Measurements from ENCODE around the gene HSBP1.
A peak's percentile ranks its signal among the peaks of the same experiment; 100 is the strongest.

The HSBP1 gene

DNA sequence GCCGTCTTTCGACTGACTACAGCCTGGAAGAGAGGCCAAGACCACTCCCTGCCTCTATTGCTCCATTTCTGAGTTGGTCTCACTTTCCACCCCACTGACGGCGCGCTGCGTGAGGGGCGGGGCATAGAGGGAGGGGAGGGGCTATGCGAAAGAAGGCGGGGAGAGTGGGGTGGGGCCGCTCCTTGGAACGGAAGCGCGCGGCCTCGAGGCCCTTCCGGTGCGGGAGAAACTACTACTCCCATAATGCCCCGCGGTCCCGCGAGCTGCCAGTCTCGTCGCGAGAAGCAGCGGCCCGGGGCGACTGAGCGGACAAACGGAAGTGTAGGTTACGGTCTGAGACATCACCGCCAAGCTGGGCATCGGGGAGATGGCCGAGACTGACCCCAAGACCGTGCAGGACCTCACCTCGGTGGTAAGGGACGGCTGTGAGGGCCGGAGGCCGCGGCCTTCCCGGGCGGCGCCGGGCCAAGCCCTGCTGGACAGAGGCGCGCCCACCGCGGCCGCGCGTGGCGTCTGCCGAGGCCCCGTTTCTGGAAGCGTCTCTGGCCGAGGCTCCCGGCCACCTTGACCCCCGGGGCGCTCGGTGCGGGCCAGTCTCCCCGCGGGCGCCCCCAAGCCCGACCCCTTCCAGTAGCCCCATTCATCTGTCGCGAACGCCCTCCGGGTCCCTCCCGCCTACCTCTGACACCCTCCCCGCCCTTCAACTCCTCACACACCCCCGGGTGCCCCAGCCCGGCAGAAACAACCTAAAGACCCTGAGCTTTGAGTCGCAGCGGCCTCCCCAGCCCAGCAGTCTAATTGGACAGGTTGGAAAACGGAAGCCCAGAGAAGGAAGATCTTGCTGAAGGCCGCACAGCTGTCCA, at the start of gene HSBP1:
Gene HSBP1 (plus strand): TSS at position 269 of the 863 bp plus-strand sequence. CDS start 99 bp downstream, at position 368.
- DNase-seq = peak; percentile 30

DNA sequence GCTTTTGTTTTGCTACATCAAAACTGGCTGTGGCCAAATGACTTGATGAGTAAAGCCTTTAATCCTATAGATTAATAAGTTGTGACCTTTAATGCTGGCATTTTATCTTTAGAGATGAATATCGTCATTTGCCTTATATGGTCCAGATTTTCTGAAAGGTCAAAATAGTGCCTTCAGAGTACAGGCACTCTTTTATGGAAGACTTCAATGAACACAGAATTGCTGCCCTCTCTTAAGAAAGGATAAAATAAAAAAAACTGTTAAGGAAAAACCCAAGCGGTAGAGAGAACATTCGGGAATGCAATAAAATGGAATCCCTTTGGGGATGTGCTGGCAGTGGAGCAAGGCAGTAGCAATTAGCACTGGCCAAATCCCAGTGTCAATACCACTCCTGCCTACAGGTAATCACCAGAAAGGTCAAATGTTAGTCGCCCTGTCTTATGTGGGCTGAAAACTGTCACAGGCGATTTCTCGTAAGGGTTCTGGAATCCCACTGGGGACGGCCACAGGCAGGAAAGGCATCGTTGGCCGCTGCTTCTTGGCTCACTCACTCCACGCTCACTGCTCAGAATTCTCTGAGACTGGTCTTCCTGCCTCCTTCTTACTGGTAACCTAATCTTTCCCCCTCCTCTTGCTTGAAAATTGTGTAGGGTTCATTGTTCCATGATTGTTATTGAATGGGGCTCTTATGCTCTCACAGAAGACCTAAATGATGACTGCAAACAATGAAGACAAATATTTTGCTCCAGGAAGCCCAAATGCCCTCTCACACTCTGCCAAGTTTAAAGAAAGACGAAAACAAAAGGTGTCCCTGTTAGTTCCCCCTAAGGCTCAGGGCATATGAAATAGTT, 45.4 kb upstream of the HSBP1 start:
- DNase-seq = peak; percentile 1

DNA sequence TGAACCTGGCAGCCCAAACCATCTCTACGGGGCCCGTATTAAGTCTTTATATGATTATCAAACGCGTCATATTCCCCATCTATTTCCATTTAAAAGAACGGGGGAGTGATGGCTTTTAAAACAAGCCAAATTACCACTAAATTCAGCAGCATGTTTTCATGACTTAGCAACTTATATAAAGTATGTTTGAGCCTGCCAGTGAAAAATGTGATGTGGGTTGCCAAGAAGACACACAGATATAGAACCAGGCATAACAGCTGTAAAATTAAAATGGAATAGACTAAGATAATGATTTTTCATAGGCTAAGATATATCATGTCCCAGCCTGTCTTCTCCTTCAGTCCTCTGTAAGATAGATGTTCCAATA, 44.8 kb upstream of the HSBP1 start:
- DNase-seq = no peak

- no peak for DNase-seq
These were observed 38.8 kb upstream of the HSBP1 start for GRCh38 chr16:83768986-83769385.

DNA sequence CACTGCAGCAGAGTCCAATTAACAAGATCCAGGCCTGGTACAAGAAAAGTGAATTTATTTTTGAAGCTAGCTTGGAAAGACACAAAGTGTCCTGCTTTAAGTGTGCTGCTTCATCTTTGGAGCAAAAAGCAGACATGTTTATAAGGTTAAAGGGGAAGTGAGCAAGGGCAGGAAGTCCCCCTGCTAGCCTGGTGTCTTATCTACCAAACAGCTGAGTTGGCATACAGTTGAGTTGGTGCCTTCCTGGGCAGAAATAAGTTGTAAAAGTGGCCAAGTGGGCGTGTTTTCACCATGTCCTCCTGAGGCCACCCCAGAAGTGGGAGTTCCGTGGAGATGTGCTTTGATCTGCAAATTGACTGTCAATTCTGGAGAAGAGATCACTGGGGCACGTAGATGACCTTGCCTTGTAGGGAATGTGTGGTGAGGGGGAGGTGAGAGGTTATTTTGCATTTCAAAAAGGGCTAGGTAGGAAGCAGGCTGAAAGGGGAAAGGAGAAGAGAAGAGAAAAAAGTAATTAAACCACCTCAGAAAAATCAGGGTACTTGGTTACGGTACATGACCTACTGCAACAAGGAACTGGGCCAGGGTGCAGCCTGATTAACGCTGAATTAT, 38.3 kb upstream of the HSBP1 start:
- DNase-seq = no peak

- DNase-seq = peak; percentile 19
These were observed 36.4 kb upstream of the HSBP1 start for GRCh38 chr16:83771306-83771942.

GRCh38 chr16:83772806-83773205, 35.0 kb upstream of the HSBP1 start:
- DNase-seq = no peak

- no peak for DNase-seq
These were observed 33.7 kb upstream of the HSBP1 start for GRCh38 chr16:83774066-83774465.

GRCh38 chr16:83776944-83777343, 30.8 kb upstream of the HSBP1 start:
- DNase-seq = no peak

DNA sequence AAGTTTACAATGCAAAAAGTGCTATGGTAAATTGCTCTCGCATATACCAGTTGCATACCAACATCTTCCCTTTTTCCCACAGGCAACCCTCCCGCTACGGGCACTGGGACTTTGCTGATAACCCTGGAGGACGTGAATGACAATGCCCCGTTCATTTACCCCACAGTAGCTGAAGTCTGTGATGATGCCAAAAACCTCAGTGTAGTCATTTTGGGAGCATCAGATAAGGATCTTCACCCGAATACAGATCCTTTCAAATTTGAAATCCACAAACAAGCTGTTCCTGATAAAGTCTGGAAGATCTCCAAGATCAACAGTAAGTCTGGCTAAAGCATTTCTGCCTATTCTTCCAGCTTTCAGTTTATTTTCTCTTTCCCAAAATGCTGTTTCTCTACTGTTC, 27.9 kb upstream of the HSBP1 start:
- no peak for DNase-seq

GRCh38 chr16:83785455-83785854, 22.3 kb upstream of the HSBP1 start:
- DNase-seq = no peak

DNA sequence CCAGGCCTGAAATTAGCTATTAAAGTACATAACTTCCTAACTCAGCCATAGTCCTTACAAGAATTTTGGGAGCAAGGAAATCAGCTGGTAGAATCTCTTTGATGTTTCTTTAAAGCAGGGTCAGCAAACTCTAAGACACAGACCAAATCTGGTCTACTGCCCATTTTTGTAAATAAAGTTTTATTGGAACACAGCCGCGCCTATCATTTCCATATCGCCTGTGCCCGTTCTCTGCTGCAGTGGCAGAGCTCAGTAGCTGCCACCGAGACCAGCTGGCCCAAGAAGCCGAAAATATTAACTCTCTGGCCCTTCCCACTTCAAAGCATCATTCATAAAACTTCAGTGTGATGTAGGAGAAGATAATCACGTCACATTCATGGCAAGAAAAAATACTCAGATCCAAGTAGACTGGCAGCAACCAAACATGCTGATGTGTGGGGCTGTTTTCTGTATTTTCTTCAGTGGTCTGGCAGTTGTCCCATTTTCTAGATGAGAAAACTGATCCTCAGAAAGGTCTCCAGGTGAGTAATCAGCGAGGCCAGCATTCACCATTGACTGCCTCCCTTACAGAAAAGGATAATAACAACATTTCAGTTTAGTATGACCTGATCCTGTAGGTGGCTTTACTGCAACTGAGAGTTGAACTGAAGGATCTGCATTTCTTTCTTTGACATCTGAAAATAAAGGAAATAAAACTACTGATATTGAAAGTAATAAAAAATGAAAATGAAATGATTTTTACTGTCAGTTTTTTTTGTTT, 18.0 kb upstream of the HSBP1 start:
- DNase-seq = no peak

- DNase-seq = no peak
These were observed 15.9 kb upstream of the HSBP1 start for GRCh38 chr16:83791916-83792315.

GRCh38 chr16:83792391-83792790, 15.4 kb upstream of the HSBP1 start:
- no peak for DNase-seq

GRCh38 chr16:83793179-83793578, 14.6 kb upstream of the HSBP1 start:
- DNase-seq = no peak

GRCh38 chr16:83794860-83795554, 12.8 kb upstream of the HSBP1 start:
- DNase-seq = no peak

DNA sequence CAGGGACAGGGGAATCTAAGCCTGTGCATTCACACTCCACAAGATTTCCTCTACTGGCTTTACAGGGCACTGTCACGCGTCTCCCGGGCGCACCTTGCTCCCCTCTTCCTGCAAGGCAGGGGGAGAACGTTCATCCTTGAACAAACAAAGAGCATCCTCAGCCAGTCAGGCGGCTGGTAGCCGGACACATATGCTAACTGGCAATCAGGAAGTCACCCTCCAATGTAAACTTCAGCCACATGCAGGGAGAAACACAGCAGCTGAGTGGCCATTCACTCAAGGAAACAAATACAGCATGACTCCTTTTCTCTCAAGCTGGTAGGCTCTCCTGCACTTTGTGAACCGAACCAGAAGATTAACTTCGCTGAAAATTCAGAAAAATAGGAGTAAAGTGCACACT, 10.8 kb upstream of the HSBP1 start:
- DNase-seq = no peak

DNA sequence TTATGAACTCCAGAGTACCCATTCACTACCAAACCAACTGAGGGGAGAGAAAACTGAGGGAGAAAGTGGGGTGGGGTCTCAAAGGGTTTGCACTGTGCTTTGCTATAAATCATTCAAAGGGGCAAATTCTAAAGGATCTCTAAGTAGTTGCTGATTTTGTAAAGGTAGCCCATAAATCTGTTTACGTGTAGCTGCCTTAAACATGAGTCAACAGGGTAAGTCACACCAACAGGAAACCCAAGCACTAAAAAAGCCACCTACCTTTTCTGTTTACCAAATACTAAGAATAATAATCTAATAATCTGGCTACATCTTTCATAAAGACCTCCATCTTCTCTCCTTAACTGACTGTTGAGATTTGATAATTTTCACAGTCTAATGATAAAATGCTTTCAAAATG, 8.4 kb upstream of the HSBP1 start:
- no peak for DNase-seq

- no peak for DNase-seq
These were observed 5.6 kb upstream of the HSBP1 start for GRCh38 chr16:83802135-83802534.

DNA sequence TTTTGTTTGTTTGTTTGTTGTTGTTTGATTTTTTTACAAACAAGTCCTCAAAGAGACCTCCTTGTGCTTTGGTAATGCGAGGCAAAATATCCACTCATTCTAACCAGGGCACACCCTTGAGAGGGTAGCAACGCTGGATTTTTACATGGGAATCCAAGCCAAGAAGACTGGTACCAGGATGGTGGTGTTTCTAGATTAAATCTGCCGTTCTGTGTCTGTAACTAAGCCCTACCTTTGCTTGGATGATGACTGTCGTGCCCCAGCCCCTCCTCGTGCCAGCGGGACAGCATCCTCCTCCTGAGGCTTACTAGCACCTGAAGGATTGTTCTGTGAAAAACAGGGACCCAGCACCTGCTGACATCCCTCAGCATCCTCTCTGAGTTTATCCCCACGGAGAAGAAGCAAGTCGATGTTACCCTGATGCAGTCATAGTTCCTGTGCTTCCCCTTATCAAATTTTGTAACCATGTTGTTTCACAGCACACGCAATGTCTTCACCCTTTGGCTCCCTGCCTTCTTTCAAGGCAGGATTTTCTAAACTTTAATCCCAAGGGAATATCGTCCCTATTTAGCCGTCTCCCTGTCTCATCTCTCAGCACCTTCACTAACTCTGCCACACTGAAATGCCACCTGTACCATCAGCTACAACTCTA, 5.1 kb upstream of the HSBP1 start:
- no peak for DNase-seq

GRCh38 chr16:83803811-83804210, 4.0 kb upstream of the HSBP1 start:
- DNase-seq = no peak

Data from DMS79 treated with DMSO at 0.1 percent for 48 hours (cell line).